GM12878 (cell line): ENCODE measurements around the gene PAXX. TPM values are rescaled to one million over a fixed set of nuclear protein-coding genes. Genes with fewer than 3 reads are reported as not detected.

Experiments
- ATAC-seq: fragments of 200-7000 bp; cut with Tn5 transposase; 3 replicates; pipeline ENCODE4 v1.9.1; 2020; ENCODE audit warnings: mild to moderate bottlenecking, moderate library complexity
- BruUV-seq: library from RNA; stranded (reverse); fragments of 400-500 nt; replicated peaks from 2 replicates; lab custom pipeline; 2021; lab: Mats Ljungman, UMichigan
- CTCF ChIA-PET: fragments of 300-600 bp; sonication (Branson Sonifier 250); formaldehyde crosslinking; extraction: SDS; loops from one replicate; lab custom pipeline; 2021; ENCODE audit warnings: inconsistent platforms; lab: Yijun Ruan, JAX
- POLR2A ChIA-PET: fragments of 350-600 bp; formaldehyde crosslinking; extraction: SDS; loops from one replicate; lab custom pipeline; 2021; ENCODE audit warnings: inconsistent platforms; lab: Charles Lee
- RAD21 ChIA-PET: fragments of 300-600 bp; sonication (Branson Sonifier 250); formaldehyde crosslinking; loops from one replicate; lab custom pipeline; 2023; ENCODE audit warnings: antibody characterized with exemption; ENCODE audit not compliant: unreplicated experiment; lab: Charles Lee
- SMC1A ChIA-PET: fragments of 300-600 bp; sonication (Branson Sonifier 250); formaldehyde crosslinking; loops from one replicate; lab custom pipeline; 2023; ENCODE audit not compliant: unreplicated experiment, uncharacterized antibody; lab: Charles Lee
- DNase-seq: peaks from one replicate; pipeline ENCODE4 v3.0.0-alpha.2; 2011; ENCODE audit warnings: low read depth, low spot score
- FAIRE-seq: peaks from 3 replicates; lab custom pipeline; 2011; peaks lifted over from hg19 to GRCh38; lab: Jason Lieb, UNC
- H2AFZ ChIP-seq: 2 replicates; pipeline ENCODE4 v1.6.0; 2011; ENCODE audit warnings: low read depth, low read length, control low read depth; ENCODE audit not compliant: control insufficient read depth
- H3K27ac ChIP-seq: 2 replicates; pipeline ENCODE4 v1.5.1; 2011; ENCODE audit warnings: control low read depth; ENCODE audit not compliant: control insufficient read depth, insufficient read depth
- H3K27me3 ChIP-seq, 2 experiments: replicated peaks in 1 of 2; 2 replicates each; pipeline versions ENCODE4 v1.6.0 to v1.6.1; 2011; ENCODE audit warnings: low read length in 1 of 2; ENCODE audit not compliant: control insufficient read depth in 2 of 2, insufficient read depth in 2 of 2
- H3K36me3 ChIP-seq, 2 experiments: 2 replicates each; pipeline ENCODE4 v1.5.1; 2011; ENCODE audit warnings: low read length in 1 of 2; ENCODE audit not compliant: control insufficient read depth in 2 of 2, insufficient read depth in 2 of 2
- H3K4me1 ChIP-seq: 2 replicates; pipeline ENCODE4 v1.6.1; 2011; ENCODE audit warnings: mild to moderate bottlenecking, low read length, moderate library complexity, mixed read lengths; ENCODE audit not compliant: control insufficient read depth, insufficient read depth
- H3K4me2 ChIP-seq: 2 replicates; pipeline ENCODE4 v1.6.0; 2011; ENCODE audit warnings: control low read depth; ENCODE audit not compliant: control insufficient read depth, insufficient read depth
- H3K4me3 ChIP-seq: fragments of 200-600 bp; sonication (generic); 2 replicates; pipeline ENCODE4 v1.5.1; 2016
- H3K79me2 ChIP-seq: 2 replicates; pipeline ENCODE4 v1.6.0; 2011; ENCODE audit warnings: low read length; ENCODE audit not compliant: control insufficient read depth, insufficient read depth
- H3K9ac ChIP-seq: 2 replicates; pipeline ENCODE4 v1.8.0; 2011; ENCODE audit warnings: low read length, control low read depth, mixed read lengths; ENCODE audit not compliant: control insufficient read depth, insufficient read depth
- H3K9me3 ChIP-seq: replicated peaks from 3 replicates; pipeline ENCODE4 v1.5.1; 2011; ENCODE audit warnings: mild to moderate bottlenecking, low read length; ENCODE audit not compliant: control insufficient read depth, insufficient read depth
- H4K20me1 ChIP-seq: 2 replicates; pipeline ENCODE4 v1.6.0; 2011; ENCODE audit not compliant: control insufficient read depth, insufficient read depth
- CBX5 ChIP-seq: sonication (generic); IDR thresholded peaks from 2 replicates; pipeline ENCODE4 v1.6.1; 2016; ENCODE audit warnings: low read depth, moderate library complexity, mild to moderate bottlenecking, inconsistent platforms
- CREB1 ChIP-seq: IDR thresholded peaks from 2 replicates; pipeline ENCODE4 v1.6.1; 2012; ENCODE audit warnings: low read depth, mild to moderate bottlenecking, inconsistent platforms
- ESRRA ChIP-seq: IDR thresholded peaks from 2 replicates; pipeline ENCODE4 v1.6.1; 2012; ENCODE audit warnings: mild to moderate bottlenecking, low read length, improper control_type of control experiment
- HCFC1 ChIP-seq: fragments of 150-350 bp; IDR thresholded peaks from 2 replicates; pipeline ENCODE4 v1.6.1; 2014; ENCODE audit warnings: low read length
- RAD51 ChIP-seq: fragments of 450-650 bp; IDR thresholded peaks from 2 replicates; pipeline ENCODE4 v1.6.1; 2016; ENCODE audit warnings: moderate library complexity, mild to moderate bottlenecking, inconsistent platforms
- TAF1 ChIP-seq: IDR thresholded peaks from 2 replicates; pipeline ENCODE4 v1.6.1; 2011; ENCODE audit warnings: mild to moderate bottlenecking, low read depth, low read length, borderline replicate concordance
- whole genome bisulfite sequencing: methylation state at CpG from one replicate; pipeline ENCODE4 v1.1.6; 2016; ENCODE audit warnings: low lambda C conversion rate; ENCODE audit not compliant: insufficient replicate concordance, insufficient coverage; ENCODE audit errors: missing lambda C conversion rate; 5-methylcytosine and 5-hydroxymethylcytosine counted together
- in situ Hi-C: fragments of 300-500 bp; cut with MboI; formaldehyde crosslinking; loops from 9 replicates; pipeline ENCODE4 v1.14.3; 2018; ENCODE audit warnings: mixed read lengths
- intact Hi-C: fragments of 100-400 bp; cut with micrococcal nuclease; formaldehyde crosslinking; loops from one replicate; pipeline ENCODE4 v1.14.2; 2022; ENCODE audit not compliant: unreplicated experiment
- polyA plus RNA-seq, 11 experiments: library from polyadenylated mRNA; depleted of rRNA in 4 of 11; unstranded in 6 of 11; stranded (reverse) in 5 of 11; fragments of >200 nt; fragmentation: Nextera tagmentation in 4 of 11; fragmentation: Illumina TruSeq in 1 of 11; extraction: Ambion mirVana in 4 of 11; extraction: Trizol in 1 of 11; gene quantifications; 1 replicate in 1 of 11; 2 replicates in 10 of 11; pipeline versions ENCODE4 v1.2.1 to v1.2.3, GENCODE V29; 2011 to 2016; ENCODE audit warnings: inconsistent platforms in 2 of 11, missing spikeins in 2 of 11, low read depth in 1 of 11
- total RNA-seq, 4 experiments: library from RNA; depleted of rRNA in 3 of 4; stranded (reverse); fragments of >200 nt in 3 of 4; fragmentation: Illumina TruSeq in 1 of 4; extraction: Trizol in 1 of 4; gene quantifications; 2 replicates each; pipeline versions ENCODE4 v1.2.1 to v1.2.3, GENCODE V29; 2013 to 2021
- TF ChIP-seq, protein P1 (sequence below): fragments of 450-650 bp; IDR thresholded peaks from 2 replicates; pipeline ENCODE4 v1.6.1; 2016; ENCODE audit warnings: mild to moderate bottlenecking, moderate library complexity, borderline replicate concordance
- TF ChIP-seq, protein P2 (sequence below): fragments of 450-650 bp; IDR thresholded peaks from 2 replicates; pipeline ENCODE4 v1.6.1; 2017; ENCODE audit warnings: antibody characterized with exemption, mild to moderate bottlenecking, moderate library complexity
- TF ChIP-seq, protein P3 (sequence below): IDR thresholded peaks from 2 replicates; pipeline ENCODE4 v1.6.1; 2011; ENCODE audit warnings: borderline replicate concordance, low read depth, mild to moderate bottlenecking, moderate library complexity, mixed read lengths, low read length; ENCODE audit not compliant: insufficient read depth; ENCODE audit errors: extremely low read length
- TF ChIP-seq, protein P4 (sequence below): fragments of 150-350 bp; IDR thresholded peaks from 2 replicates; pipeline ENCODE4 v1.6.1; 2016; ENCODE audit warnings: low read depth, low read length
- TF ChIP-seq, protein P5 (sequence below): IDR thresholded peaks from 2 replicates; pipeline ENCODE4 v1.6.1; 2011; ENCODE audit warnings: borderline replicate concordance, low read depth, mild to moderate bottlenecking, moderate library complexity, low read length; ENCODE audit not compliant: insufficient read depth, poor library complexity, severe bottlenecking

Gene PAXX
- total and polyA plus RNA-seq, 10 of the 15 experiments (the other 5 are each of a cell fraction or from before 2014, with no cell fraction given), result 0.18 to 60.6 (median 29.5) TPM

DNA sequence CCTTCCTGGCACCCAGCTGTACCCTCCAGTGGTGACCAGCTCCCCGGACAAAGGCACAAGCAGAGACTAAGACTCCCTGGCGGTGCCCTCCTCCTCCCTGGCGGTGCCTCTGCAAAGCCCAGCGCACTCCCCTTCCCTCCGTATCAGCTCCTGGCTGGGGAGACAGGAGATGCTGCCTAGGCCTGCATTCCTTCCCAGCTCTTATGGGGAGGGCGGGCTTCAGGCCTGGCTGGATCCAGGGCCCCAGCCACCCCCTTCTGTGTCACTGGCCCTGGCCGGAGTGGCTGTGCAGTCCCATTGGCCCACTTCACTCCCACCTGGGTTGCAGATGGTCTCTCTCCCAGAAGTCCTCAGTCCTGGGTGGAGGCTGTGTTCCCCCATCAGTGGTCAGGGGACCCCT is 33.7 kb upstream of the PAXX start:
- H3K36me3 ChIP-seq, result no peaks in the 10 kb centered on the region
- no peak overlapping the region for H2AFZ ChIP-seq
- ChIA-PET CTCF (no interaction called here), SMC1A (no interaction called here), RAD21 (no interaction called here), POLR2A (no interaction called here)
- no TSS peak for BruUV-seq
- no peaks in the 10 kb centered on the region for H3K27me3 ChIP-seq
- H3K79me2 ChIP-seq, result no peaks in the 10 kb centered on the region
- no peaks in the 10 kb centered on the region for H3K4me1 ChIP-seq
- H3K4me2 ChIP-seq, result no peak overlapping the region
- no peak overlapping the region for H3K27ac ChIP-seq
- intact Hi-C loops (no loop called here), in situ Hi-C loops (no loop called here)
- ATAC-seq (no peak), FAIRE-seq (no peak), DNase-seq (no peak)
- H3K9me3 ChIP-seq, result no peaks in the 10 kb centered on the region
- 41% methylated on average over 7 of the region's 7 CpGs for WGBS
- no peaks in the 10 kb centered on the region for H4K20me1 ChIP-seq
- no peak overlapping the region for H3K9ac ChIP-seq
- no peak overlapping the region for H3K4me3 ChIP-seq
- no peak for TF ChIP-seq HCFC1
- TF ChIP-seq, protein P1, sequence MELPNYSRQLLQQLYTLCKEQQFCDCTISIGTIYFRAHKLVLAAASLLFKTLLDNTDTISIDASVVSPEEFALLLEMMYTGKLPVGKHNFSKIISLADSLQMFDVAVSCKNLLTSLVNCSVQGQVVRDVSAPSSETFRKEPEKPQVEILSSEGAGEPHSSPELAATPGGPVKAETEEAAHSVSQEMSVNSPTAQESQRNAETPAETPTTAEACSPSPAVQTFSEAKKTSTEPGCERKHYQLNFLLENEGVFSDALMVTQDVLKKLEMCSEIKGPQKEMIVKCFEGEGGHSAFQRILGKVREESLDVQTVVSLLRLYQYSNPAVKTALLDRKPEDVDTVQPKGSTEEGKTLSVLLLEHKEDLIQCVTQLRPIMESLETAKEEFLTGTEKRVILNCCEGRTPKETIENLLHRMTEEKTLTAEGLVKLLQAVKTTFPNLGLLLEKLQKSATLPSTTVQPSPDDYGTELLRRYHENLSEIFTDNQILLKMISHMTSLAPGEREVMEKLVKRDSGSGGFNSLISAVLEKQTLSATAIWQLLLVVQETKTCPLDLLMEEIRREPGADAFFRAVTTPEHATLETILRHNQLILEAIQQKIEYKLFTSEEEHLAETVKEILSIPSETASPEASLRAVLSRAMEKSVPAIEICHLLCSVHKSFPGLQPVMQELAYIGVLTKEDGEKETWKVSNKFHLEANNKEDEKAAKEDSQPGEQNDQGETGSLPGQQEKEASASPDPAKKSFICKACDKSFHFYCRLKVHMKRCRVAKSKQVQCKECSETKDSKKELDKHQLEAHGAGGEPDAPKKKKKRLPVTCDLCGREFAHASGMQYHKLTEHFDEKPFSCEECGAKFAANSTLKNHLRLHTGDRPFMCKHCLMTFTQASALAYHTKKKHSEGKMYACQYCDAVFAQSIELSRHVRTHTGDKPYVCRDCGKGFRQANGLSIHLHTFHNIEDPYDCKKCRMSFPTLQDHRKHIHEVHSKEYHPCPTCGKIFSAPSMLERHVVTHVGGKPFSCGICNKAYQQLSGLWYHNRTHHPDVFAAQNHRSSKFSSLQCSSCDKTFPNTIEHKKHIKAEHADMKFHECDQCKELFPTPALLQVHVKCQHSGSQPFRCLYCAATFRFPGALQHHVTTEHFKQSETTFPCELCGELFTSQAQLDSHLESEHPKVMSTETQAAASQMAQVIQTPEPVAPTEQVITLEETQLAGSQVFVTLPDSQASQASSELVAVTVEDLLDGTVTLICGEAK, result no peak
- TF ChIP-seq, protein P2, sequence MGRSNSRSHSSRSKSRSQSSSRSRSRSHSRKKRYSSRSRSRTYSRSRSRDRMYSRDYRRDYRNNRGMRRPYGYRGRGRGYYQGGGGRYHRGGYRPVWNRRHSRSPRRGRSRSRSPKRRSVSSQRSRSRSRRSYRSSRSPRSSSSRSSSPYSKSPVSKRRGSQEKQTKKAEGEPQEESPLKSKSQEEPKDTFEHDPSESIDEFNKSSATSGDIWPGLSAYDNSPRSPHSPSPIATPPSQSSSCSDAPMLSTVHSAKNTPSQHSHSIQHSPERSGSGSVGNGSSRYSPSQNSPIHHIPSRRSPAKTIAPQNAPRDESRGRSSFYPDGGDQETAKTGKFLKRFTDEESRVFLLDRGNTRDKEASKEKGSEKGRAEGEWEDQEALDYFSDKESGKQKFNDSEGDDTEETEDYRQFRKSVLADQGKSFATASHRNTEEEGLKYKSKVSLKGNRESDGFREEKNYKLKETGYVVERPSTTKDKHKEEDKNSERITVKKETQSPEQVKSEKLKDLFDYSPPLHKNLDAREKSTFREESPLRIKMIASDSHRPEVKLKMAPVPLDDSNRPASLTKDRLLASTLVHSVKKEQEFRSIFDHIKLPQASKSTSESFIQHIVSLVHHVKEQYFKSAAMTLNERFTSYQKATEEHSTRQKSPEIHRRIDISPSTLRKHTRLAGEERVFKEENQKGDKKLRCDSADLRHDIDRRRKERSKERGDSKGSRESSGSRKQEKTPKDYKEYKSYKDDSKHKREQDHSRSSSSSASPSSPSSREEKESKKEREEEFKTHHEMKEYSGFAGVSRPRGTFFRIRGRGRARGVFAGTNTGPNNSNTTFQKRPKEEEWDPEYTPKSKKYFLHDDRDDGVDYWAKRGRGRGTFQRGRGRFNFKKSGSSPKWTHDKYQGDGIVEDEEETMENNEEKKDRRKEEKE, result no peak
- TF ChIP-seq RAD51, result no peak
- TF ChIP-seq CBX5, result no peak
- TF ChIP-seq ESRRA, result no peak
- TF ChIP-seq CREB1, result no peak
- TF ChIP-seq, protein P3, sequence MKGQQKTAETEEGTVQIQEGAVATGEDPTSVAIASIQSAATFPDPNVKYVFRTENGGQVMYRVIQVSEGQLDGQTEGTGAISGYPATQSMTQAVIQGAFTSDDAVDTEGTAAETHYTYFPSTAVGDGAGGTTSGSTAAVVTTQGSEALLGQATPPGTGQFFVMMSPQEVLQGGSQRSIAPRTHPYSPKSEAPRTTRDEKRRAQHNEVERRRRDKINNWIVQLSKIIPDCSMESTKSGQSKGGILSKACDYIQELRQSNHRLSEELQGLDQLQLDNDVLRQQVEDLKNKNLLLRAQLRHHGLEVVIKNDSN, result no peak
- TF ChIP-seq, protein P4, sequence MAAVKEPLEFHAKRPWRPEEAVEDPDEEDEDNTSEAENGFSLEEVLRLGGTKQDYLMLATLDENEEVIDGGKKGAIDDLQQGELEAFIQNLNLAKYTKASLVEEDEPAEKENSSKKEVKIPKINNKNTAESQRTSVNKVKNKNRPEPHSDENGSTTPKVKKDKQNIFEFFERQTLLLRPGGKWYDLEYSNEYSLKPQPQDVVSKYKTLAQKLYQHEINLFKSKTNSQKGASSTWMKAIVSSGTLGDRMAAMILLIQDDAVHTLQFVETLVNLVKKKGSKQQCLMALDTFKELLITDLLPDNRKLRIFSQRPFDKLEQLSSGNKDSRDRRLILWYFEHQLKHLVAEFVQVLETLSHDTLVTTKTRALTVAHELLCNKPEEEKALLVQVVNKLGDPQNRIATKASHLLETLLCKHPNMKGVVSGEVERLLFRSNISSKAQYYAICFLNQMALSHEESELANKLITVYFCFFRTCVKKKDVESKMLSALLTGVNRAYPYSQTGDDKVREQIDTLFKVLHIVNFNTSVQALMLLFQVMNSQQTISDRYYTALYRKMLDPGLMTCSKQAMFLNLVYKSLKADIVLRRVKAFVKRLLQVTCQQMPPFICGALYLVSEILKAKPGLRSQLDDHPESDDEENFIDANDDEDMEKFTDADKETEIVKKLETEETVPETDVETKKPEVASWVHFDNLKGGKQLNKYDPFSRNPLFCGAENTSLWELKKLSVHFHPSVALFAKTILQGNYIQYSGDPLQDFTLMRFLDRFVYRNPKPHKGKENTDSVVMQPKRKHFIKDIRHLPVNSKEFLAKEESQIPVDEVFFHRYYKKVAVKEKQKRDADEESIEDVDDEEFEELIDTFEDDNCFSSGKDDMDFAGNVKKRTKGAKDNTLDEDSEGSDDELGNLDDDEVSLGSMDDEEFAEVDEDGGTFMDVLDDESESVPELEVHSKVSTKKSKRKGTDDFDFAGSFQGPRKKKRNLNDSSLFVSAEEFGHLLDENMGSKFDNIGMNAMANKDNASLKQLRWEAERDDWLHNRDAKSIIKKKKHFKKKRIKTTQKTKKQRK, result no peak
- no peak for TF ChIP-seq TAF1
- TF ChIP-seq, protein P5, sequence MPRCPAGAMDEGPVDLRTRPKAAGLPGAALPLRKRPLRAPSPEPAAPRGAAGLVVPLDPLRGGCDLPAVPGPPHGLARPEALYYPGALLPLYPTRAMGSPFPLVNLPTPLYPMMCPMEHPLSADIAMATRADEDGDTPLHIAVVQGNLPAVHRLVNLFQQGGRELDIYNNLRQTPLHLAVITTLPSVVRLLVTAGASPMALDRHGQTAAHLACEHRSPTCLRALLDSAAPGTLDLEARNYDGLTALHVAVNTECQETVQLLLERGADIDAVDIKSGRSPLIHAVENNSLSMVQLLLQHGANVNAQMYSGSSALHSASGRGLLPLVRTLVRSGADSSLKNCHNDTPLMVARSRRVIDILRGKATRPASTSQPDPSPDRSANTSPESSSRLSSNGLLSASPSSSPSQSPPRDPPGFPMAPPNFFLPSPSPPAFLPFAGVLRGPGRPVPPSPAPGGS, result no peak
